Esophagus squamous epithelium (tissue), 4 donors: ENCODE results near the gene PRUNE2.

Source experiments
- POLR2A ChIP-seq, 4 donors: fragments of 450-650 bp; IDR thresholded peaks; one replicate each; pipeline ENCODE4 v1.6.1; 2017; ENCODE audit warnings: antibody characterized with exemption in 4 of 4, mild to moderate bottlenecking in 4 of 4, moderate library complexity in 3 of 4
- TF ChIP-seq, protein P1 (sequence below), 6 experiments: fragments of 450-650 bp in 4 of 6; fragments of 200-600 bp in 2 of 6; sonication (generic) in 2 of 6; IDR thresholded peaks; one replicate each; pipeline ENCODE4 v1.5.1; 2016 to 2019; ENCODE audit warnings: antibody characterized with exemption in 6 of 6, mild to moderate bottlenecking in 4 of 6, moderate library complexity in 4 of 6

DNA sequence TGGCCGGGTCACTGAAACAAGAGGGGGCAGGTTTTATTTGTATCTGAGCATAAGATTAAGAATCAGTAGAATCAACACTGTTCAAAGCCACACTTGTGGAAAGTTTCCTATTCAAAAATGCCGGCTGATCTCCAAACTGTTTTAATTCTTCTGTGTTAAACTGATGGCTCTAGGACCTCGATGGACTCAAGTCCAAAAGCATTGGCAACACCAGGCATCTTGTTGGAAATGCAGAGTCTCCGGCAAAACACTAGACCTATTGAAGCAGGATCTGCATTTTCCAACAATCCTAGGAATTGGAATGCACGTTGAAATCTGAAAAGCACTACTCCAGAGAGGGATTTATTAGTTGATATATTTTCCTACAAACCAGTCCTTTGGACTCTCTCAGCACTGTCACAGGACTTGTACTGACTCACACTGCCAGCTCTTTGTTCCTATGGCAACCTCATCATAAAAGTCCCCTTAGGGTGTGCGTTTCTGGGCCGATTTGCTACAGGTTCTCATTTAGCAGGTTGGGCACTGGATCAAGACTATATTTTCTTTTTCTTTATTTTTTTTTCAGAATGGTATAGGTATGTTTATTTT, 189.7 kb downstream of the PRUNE2 start:
- TF ChIP-seq, protein P1, sequence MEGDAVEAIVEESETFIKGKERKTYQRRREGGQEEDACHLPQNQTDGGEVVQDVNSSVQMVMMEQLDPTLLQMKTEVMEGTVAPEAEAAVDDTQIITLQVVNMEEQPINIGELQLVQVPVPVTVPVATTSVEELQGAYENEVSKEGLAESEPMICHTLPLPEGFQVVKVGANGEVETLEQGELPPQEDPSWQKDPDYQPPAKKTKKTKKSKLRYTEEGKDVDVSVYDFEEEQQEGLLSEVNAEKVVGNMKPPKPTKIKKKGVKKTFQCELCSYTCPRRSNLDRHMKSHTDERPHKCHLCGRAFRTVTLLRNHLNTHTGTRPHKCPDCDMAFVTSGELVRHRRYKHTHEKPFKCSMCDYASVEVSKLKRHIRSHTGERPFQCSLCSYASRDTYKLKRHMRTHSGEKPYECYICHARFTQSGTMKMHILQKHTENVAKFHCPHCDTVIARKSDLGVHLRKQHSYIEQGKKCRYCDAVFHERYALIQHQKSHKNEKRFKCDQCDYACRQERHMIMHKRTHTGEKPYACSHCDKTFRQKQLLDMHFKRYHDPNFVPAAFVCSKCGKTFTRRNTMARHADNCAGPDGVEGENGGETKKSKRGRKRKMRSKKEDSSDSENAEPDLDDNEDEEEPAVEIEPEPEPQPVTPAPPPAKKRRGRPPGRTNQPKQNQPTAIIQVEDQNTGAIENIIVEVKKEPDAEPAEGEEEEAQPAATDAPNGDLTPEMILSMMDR (IDR thresholded peaks at IDR 0.05) = no peak
- no peak for TF ChIP-seq POLR2A (IDR thresholded peaks at IDR 0.05)
